ENCODE measurements around the gene CASP12. TPM values are rescaled to one million over a fixed set of nuclear protein-coding genes. Genes with fewer than 3 reads are reported as not detected.
"Not testable (repeated sequence)": the region's sequence is repeated elsewhere in the genome, so short reads cannot be mapped to it uniquely, and the experiment has no call there.

CASP12 gene
- total RNA-seq = not detected

DNA sequence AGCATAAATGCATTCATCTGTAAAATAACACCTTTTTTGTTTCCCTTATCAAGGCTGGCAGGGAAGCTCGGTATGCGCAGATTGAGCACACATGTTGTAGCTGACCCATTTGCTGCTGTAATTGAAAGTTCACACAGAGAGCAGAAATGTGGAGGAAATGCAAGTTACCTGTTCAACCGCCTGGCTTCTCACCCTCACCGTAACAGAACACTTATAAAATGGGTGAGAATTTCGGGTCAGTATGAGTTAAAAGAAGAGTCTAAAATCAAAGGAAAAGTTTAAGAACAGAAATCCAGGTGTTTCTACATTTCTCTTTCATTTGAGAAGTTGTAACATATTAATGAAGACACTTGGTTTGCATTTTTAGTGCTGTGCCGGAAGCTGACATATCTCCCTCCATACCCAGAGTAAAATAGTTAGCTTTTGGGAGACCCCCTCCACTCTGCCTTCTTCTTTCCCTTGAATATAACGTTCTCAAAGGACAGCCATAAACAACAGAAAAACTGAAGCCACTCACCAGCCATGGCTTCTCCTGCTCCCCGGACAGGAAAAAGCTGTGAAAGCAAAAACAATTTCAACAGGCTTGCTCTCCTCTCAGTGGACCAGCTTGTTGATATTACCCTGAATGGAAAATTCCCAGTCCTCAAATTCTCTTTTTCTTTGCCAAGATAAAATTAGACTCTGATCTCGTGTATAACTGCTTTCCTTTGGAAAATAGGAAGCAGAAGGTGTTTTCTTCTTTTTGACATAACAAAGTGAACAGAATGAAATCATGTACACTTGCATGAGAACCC is at the start of gene CASP12:
Gene CASP12 (minus strand): TSS at position 570 of the 794 bp plus-strand sequence.
- Mint-ChIP-seq H3K27ac (peak within 1 kb of the TSS in 1 of 2 donors; percentile 47), H3K9me3 (peaks cover 8 to 16% of the 10 kb centered on the region in 2 donors), H3K36me3 (peaks cover 5% of the 10 kb centered on the region in 2 donors)
- DNase-seq (ENCODE audit: low spot score in 2 of 2) (no peak), ATAC-seq (peak in 1 of 2 donors; percentile 28)

- H3K36me3 Mint-ChIP-seq = peaks cover 67 to 89% of the 10 kb centered on the region in 2 donors
- no peak overlapping the region for H3K27ac Mint-ChIP-seq
- DNase-seq (ENCODE audit: low spot score in 2 of 2) = peak in 1 of 2 donors; percentile 39
- peaks cover 4 to 7% of the 10 kb centered on the region in 2 donors for H3K9me3 Mint-ChIP-seq
- ATAC-seq = peak; percentile 75 to 84
Measured at GRCh38 chr11:104946907-104947306, 48.6 kb upstream of the CASP12 start.

- H3K36me3 Mint-ChIP-seq = peaks cover 48 to 65% of the 10 kb centered on the region in 2 donors
- H3K27ac Mint-ChIP-seq = peak overlapping the region in 1 of 2 donors; percentile 11
- ATAC-seq = no peak
- H3K9me3 Mint-ChIP-seq = peaks cover 4 to 7% of the 10 kb centered on the region in 2 donors
- no peak for DNase-seq (ENCODE audit: low spot score in 2 of 2)
Measured at GRCh38 chr11:104944076-104944475, 45.8 kb upstream of the CASP12 start.

- ATAC-seq = no peak
- peaks cover 4 to 7% of the 10 kb centered on the region in 2 donors for H3K9me3 Mint-ChIP-seq
- H3K36me3 Mint-ChIP-seq = peaks cover 43 to 60% of the 10 kb centered on the region in 2 donors
- no peak for DNase-seq (ENCODE audit: low spot score in 2 of 2)
- peak overlapping the region in 1 of 2 donors; percentile 10 for H3K27ac Mint-ChIP-seq
Measured at GRCh38 chr11:104943561-104943960, 45.3 kb upstream of the CASP12 start.

- DNase-seq (ENCODE audit: low spot score in 2 of 2) (no peak), ATAC-seq (no peak)
- Mint-ChIP-seq H3K9me3 (peaks cover 11 to 18% of the 10 kb centered on the region in 2 donors), H3K36me3 (peaks cover 28 to 31% of the 10 kb centered on the region in 2 donors), H3K27ac (no peak overlapping the region)
Measured at GRCh38 chr11:104934594-104934993, 36.3 kb upstream of the CASP12 start.

DNA sequence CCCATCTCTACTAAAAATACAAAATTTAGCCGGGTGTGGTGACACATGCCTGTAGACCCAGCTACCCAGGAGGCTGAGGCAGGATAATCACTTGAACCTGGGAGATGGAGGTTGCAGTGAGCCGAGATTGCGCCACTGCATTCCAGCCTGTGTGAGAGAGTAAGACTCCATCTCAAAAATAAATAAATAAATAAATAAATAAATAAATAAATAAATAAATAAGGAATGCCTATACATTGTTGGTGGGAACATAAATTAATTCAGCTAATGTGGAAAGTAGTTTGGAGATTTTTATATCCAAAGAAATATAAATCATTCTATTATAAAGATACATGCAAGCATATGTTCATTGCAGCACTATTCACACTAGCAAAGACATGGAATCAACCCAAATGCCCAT is 35.8 kb upstream of the CASP12 start:
- ATAC-seq; DNase-seq (ENCODE audit: low spot score in 2 of 2); H3K27ac Mint-ChIP-seq: not testable (repeated sequence)
- Mint-ChIP-seq H3K36me3 (peaks cover 33 to 36% of the 10 kb centered on the region in 2 donors), H3K9me3 (peaks cover 14 to 23% of the 10 kb centered on the region in 2 donors)

DNA sequence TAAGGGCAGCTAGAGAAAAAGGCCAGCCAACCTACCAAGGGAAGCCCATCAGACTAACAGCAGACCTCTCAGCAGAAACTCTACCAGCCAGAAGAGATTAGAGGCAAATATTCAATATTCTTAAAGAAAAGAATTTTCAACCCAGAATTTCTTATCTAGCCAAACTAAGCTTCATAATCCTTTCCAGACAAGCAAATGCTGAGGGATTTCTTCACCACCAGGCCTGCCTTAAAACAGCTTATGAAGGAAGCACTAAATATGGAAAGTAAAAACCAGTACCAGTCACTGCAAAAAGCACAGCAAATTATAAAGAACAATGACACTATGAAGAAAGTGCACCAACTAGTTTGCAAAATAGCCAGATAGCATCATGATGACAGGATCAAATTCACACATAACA is 30.6 kb upstream of the CASP12 start:
- Mint-ChIP-seq H3K27ac (no peak overlapping the region), H3K9me3 (peaks cover 35% of the 10 kb centered on the region in 2 donors), H3K36me3 (peaks cover 60 to 66% of the 10 kb centered on the region in 2 donors)
- no peak for DNase-seq (ENCODE audit: low spot score in 2 of 2)
- no peak for ATAC-seq

DNA sequence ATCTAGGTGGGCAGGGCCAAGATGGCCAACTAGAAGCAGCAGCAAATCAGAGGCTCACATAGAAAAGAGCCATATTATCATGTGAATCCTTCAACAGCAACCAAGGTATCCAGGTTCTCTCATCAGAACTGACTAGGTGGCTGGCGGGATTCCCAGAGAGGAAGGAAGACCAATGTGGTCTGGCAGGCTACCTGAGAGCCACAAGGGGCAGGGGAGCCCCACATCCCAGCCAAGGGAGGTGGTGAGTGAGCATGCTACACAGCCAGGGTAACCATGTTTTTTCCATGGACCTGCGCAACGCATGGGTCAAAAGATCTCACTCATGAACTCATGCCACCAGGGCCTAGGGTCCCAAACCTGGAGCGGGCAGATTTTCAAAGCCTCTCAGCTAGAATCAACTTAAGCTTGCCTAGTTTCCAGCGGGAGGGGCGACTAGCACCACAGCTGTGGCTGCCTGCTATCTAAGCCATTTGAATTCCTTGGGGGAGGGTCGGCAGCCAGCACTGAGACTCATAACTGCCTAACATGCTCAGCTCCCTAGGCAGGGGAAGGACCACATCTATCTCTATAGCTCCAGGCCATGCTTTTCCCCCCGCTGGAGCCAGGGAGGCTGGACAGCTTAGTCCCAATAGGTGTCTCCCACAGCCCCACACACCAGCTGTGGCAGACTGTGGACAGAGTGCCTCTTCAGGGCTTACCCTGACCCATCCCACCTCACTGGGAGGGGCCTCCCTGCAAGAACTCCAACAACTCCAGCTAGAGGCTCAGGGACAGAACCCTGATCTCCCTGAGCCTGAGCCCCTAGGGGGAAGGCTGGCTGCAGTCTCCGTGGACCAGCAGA is 28.7 kb upstream of the CASP12 start:
- DNase-seq (ENCODE audit: low spot score in 2 of 2) (no peak), ATAC-seq (no peak)
- Mint-ChIP-seq H3K36me3 (peaks cover 56 to 62% of the 10 kb centered on the region in 2 donors), H3K9me3 (peaks cover 33 to 37% of the 10 kb centered on the region in 2 donors), H3K27ac (no peak overlapping the region)

- H3K36me3 Mint-ChIP-seq = peaks cover 46 to 53% of the 10 kb centered on the region in 2 donors
- ATAC-seq = no peak
- H3K27ac Mint-ChIP-seq = no peak overlapping the region
- DNase-seq (ENCODE audit: low spot score in 2 of 2) = no peak
- peaks cover 32 to 37% of the 10 kb centered on the region in 2 donors for H3K9me3 Mint-ChIP-seq
Measured at GRCh38 chr11:104925850-104926249, 27.6 kb upstream of the CASP12 start.

GRCh38 chr11:104918113-104918824 is 20.0 kb upstream of the CASP12 start:
- ATAC-seq = peak; percentile 85 to 87
- no peak for DNase-seq (ENCODE audit: low spot score in 2 of 2)
- Mint-ChIP-seq H3K27ac (peak overlapping the region; percentile 87 to 93), H3K9me3 (peaks cover 4 to 5% of the 10 kb centered on the region in 2 donors), H3K36me3 (peaks cover 4 to 8% of the 10 kb centered on the region in 2 donors)

DNA sequence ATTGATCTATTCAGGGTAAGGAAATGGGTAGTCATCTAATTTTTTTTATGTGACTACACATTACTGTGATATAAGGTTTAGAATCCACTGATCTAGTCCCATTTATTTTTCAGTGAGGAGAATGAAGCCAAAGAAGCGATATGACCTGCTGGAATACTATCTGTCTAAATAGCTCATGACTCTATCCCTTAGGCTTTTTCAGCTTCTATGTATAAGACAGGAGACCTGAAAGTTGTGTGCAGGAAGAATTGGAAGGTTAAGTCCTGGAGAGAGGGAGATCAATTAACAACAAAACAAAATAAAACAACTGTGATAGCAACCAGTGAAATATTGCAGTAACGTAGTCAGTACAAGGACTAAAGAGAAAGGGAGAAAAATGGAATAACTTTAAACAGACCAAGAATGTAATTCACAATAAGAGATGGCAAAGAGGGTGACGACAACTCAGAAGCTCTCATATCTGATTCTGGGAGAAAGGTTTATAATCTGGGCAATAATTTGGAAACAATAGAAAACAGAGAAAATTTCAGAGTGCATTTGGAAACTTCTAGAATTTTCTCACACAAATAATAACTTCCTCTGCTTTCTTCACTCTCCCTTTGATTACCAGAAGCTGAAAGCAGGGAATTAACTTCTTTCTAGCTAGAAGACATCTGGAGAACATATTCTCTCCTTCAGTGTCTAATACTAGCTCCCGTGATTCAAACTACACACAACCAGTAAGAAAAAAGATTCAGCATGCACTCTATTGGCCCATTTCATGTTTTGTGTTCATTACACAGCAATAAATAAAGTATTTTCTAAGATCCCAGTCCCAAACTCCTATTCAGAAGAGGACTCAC is 19.2 kb upstream of the CASP12 start:
- H3K36me3 Mint-ChIP-seq = peaks cover 0 to 5% of the 10 kb centered on the region in 2 donors
- no peaks in the 10 kb centered on the region for H3K9me3 Mint-ChIP-seq
- ATAC-seq (peak; percentile 13 to 59), DNase-seq (ENCODE audit: low spot score in 2 of 2) (no peak)
- H3K27ac Mint-ChIP-seq = peak overlapping the region; percentile 50 to 87

GRCh38 chr11:104916442-104916841 is 18.2 kb upstream of the CASP12 start:
- peak in 1 of 2 donors; percentile 27 for ATAC-seq
- Mint-ChIP-seq H3K27ac (peak overlapping the region; percentile 87 to 92), H3K36me3 (peaks cover 0 to 5% of the 10 kb centered on the region in 2 donors), H3K9me3 (no peaks in the 10 kb centered on the region)
- no peak for DNase-seq (ENCODE audit: low spot score in 2 of 2)

- no peak for ATAC-seq
- Mint-ChIP-seq H3K36me3 (peaks cover 0 to 10% of the 10 kb centered on the region in 2 donors), H3K27ac (no peak overlapping the region), H3K9me3 (no peaks in the 10 kb centered on the region)
- no peak for DNase-seq (ENCODE audit: low spot score in 2 of 2)
Measured at GRCh38 chr11:104912102-104912501, 13.8 kb upstream of the CASP12 start.

DNA sequence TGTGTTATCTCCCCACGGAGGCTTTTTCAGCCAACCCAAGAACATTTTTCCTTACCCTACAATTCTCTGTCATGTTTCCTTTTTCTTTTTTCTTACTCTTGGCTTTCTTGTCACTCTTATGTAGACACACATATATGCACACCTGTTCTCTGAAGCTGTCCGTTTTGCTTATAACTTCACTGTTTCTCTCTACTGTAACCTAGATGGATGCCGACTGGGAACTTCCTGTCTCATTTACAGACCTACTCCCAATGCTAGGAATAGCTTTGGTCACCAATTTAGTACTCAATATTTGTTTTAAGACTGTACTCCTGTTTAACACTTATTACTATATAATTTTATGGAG is 9.9 kb upstream of the CASP12 start:
- DNase-seq (ENCODE audit: low spot score in 2 of 2) (no peak), ATAC-seq (peak in 1 of 2 donors; percentile 9)
- Mint-ChIP-seq H3K27ac (peak overlapping the region in 1 of 2 donors; percentile 1), H3K9me3 (no peaks in the 10 kb centered on the region), H3K36me3 (peaks cover 0 to 15% of the 10 kb centered on the region in 2 donors)

- peak; percentile 93 to 96 for ATAC-seq
- peaks cover 0 to 15% of the 10 kb centered on the region in 2 donors for H3K36me3 Mint-ChIP-seq
Measured at GRCh38 chr11:104907521-104908185, 9.4 kb upstream of the CASP12 start.

More at GRCh38 chr11:104907521-104908185, 9.4 kb upstream of the CASP12 start:
- Mint-ChIP-seq H3K27ac (peak overlapping the region in 1 of 2 donors; percentile 1), H3K9me3 (no peaks in the 10 kb centered on the region)
- DNase-seq (ENCODE audit: low spot score in 2 of 2) = peak in 1 of 2 donors; percentile 14
